GM12878 (cell line): Measurements from ENCODE around the gene NDOR1. TPM values are rescaled to one million over a fixed set of nuclear protein-coding genes. Genes with fewer than 3 reads are reported as not detected.

Experiments used
- ATAC-seq: fragments of 200-7000 bp; cut with Tn5 transposase; 3 replicates; pipeline ENCODE4 v1.9.1; 2020; ENCODE audit warnings: mild to moderate bottlenecking, moderate library complexity
- BruUV-seq: library from RNA; stranded (reverse); fragments of 400-500 nt; replicated peaks from 2 replicates; lab custom pipeline; 2021; lab: Mats Ljungman, UMichigan
- CTCF ChIA-PET: fragments of 300-600 bp; sonication (Branson Sonifier 250); formaldehyde crosslinking; extraction: SDS; loops from one replicate; lab custom pipeline; 2021; ENCODE audit warnings: inconsistent platforms; lab: Yijun Ruan, JAX
- POLR2A ChIA-PET: fragments of 350-600 bp; formaldehyde crosslinking; extraction: SDS; loops from one replicate; lab custom pipeline; 2021; ENCODE audit warnings: inconsistent platforms; lab: Charles Lee
- RAD21 ChIA-PET: fragments of 300-600 bp; sonication (Branson Sonifier 250); formaldehyde crosslinking; loops from one replicate; lab custom pipeline; 2023; ENCODE audit warnings: antibody characterized with exemption; ENCODE audit not compliant: unreplicated experiment; lab: Charles Lee
- SMC1A ChIA-PET: fragments of 300-600 bp; sonication (Branson Sonifier 250); formaldehyde crosslinking; loops from one replicate; lab custom pipeline; 2023; ENCODE audit not compliant: unreplicated experiment, uncharacterized antibody; lab: Charles Lee
- DNase-seq: peaks from one replicate; pipeline ENCODE4 v3.0.0-alpha.2; 2011; ENCODE audit warnings: low read depth, low spot score
- FAIRE-seq: peaks from 3 replicates; lab custom pipeline; 2011; peaks lifted over from hg19 to GRCh38; lab: Jason Lieb, UNC
- H2AFZ ChIP-seq: 2 replicates; pipeline ENCODE4 v1.6.0; 2011; ENCODE audit warnings: low read depth, low read length, control low read depth; ENCODE audit not compliant: control insufficient read depth
- H3K27ac ChIP-seq: 2 replicates; pipeline ENCODE4 v1.5.1; 2011; ENCODE audit warnings: control low read depth; ENCODE audit not compliant: control insufficient read depth, insufficient read depth
- H3K27me3 ChIP-seq, 2 experiments: replicated peaks in 1 of 2; 2 replicates each; pipeline versions ENCODE4 v1.6.0 to v1.6.1; 2011; ENCODE audit warnings: low read length in 1 of 2; ENCODE audit not compliant: control insufficient read depth in 2 of 2, insufficient read depth in 2 of 2
- H3K36me3 ChIP-seq, 2 experiments: 2 replicates each; pipeline ENCODE4 v1.5.1; 2011; ENCODE audit warnings: low read length in 1 of 2; ENCODE audit not compliant: control insufficient read depth in 2 of 2, insufficient read depth in 2 of 2
- H3K4me1 ChIP-seq: 2 replicates; pipeline ENCODE4 v1.6.1; 2011; ENCODE audit warnings: mild to moderate bottlenecking, low read length, moderate library complexity, mixed read lengths; ENCODE audit not compliant: control insufficient read depth, insufficient read depth
- H3K4me2 ChIP-seq: 2 replicates; pipeline ENCODE4 v1.6.0; 2011; ENCODE audit warnings: control low read depth; ENCODE audit not compliant: control insufficient read depth, insufficient read depth
- H3K4me3 ChIP-seq: fragments of 200-600 bp; sonication (generic); 2 replicates; pipeline ENCODE4 v1.5.1; 2016
- H3K79me2 ChIP-seq: 2 replicates; pipeline ENCODE4 v1.6.0; 2011; ENCODE audit warnings: low read length; ENCODE audit not compliant: control insufficient read depth, insufficient read depth
- H3K9ac ChIP-seq: 2 replicates; pipeline ENCODE4 v1.8.0; 2011; ENCODE audit warnings: low read length, control low read depth, mixed read lengths; ENCODE audit not compliant: control insufficient read depth, insufficient read depth
- H3K9me3 ChIP-seq: replicated peaks from 3 replicates; pipeline ENCODE4 v1.5.1; 2011; ENCODE audit warnings: mild to moderate bottlenecking, low read length; ENCODE audit not compliant: control insufficient read depth, insufficient read depth
- H4K20me1 ChIP-seq: 2 replicates; pipeline ENCODE4 v1.6.0; 2011; ENCODE audit not compliant: control insufficient read depth, insufficient read depth
- MEF2B ChIP-seq: fragments of 450-650 bp; IDR thresholded peaks from 2 replicates; pipeline ENCODE4 v1.6.1; 2018; ENCODE audit warnings: mild to moderate bottlenecking, moderate library complexity; ENCODE audit not compliant: partially characterized antibody, poor library complexity, severe bottlenecking
- SUZ12 ChIP-seq: fragments of 200-600 bp; sonication (generic); IDR thresholded peaks from one replicate; pipeline ENCODE4 v1.6.1; 2018; ENCODE audit warnings: antibody characterized with exemption, mild to moderate bottlenecking; ENCODE audit not compliant: unreplicated experiment
- WGBS: methylation state at CpG from one replicate; pipeline ENCODE4 v1.1.6; 2016; ENCODE audit warnings: low lambda C conversion rate; ENCODE audit not compliant: insufficient replicate concordance, insufficient coverage; ENCODE audit errors: missing lambda C conversion rate; 5-methylcytosine and 5-hydroxymethylcytosine counted together
- in situ Hi-C: fragments of 300-500 bp; cut with MboI; formaldehyde crosslinking; loops from 9 replicates; pipeline ENCODE4 v1.14.3; 2018; ENCODE audit warnings: mixed read lengths
- intact Hi-C: fragments of 100-400 bp; cut with micrococcal nuclease; formaldehyde crosslinking; loops from one replicate; pipeline ENCODE4 v1.14.2; 2022; ENCODE audit not compliant: unreplicated experiment
- polyA plus RNA-seq, 11 experiments: library from polyadenylated mRNA; depleted of rRNA in 4 of 11; unstranded in 6 of 11; stranded (reverse) in 5 of 11; fragments of >200 nt; fragmentation: Nextera tagmentation in 4 of 11; fragmentation: Illumina TruSeq in 1 of 11; extraction: Ambion mirVana in 4 of 11; extraction: Trizol in 1 of 11; gene quantifications; 1 replicate in 1 of 11; 2 replicates in 10 of 11; pipeline versions ENCODE4 v1.2.1 to v1.2.3, GENCODE V29; 2011 to 2016; ENCODE audit warnings: inconsistent platforms in 2 of 11, missing spikeins in 2 of 11, low read depth in 1 of 11
- total RNA-seq, 4 experiments: library from RNA; depleted of rRNA in 3 of 4; stranded (reverse); fragments of >200 nt in 3 of 4; fragmentation: Illumina TruSeq in 1 of 4; extraction: Trizol in 1 of 4; gene quantifications; 2 replicates each; pipeline versions ENCODE4 v1.2.1 to v1.2.3, GENCODE V29; 2013 to 2021
- TF ChIP-seq, protein P1 (sequence below): fragments of 450-650 bp; IDR thresholded peaks from 2 replicates; pipeline ENCODE4 v1.6.1; 2017; ENCODE audit warnings: mild to moderate bottlenecking

NDOR1 gene
- total and polyA plus RNA-seq, 10 of the 15 experiments (the other 5 are each of a cell fraction or from before 2014, with no cell fraction given), result 0.04 to 32.9 (median 11.1) TPM

DNA sequence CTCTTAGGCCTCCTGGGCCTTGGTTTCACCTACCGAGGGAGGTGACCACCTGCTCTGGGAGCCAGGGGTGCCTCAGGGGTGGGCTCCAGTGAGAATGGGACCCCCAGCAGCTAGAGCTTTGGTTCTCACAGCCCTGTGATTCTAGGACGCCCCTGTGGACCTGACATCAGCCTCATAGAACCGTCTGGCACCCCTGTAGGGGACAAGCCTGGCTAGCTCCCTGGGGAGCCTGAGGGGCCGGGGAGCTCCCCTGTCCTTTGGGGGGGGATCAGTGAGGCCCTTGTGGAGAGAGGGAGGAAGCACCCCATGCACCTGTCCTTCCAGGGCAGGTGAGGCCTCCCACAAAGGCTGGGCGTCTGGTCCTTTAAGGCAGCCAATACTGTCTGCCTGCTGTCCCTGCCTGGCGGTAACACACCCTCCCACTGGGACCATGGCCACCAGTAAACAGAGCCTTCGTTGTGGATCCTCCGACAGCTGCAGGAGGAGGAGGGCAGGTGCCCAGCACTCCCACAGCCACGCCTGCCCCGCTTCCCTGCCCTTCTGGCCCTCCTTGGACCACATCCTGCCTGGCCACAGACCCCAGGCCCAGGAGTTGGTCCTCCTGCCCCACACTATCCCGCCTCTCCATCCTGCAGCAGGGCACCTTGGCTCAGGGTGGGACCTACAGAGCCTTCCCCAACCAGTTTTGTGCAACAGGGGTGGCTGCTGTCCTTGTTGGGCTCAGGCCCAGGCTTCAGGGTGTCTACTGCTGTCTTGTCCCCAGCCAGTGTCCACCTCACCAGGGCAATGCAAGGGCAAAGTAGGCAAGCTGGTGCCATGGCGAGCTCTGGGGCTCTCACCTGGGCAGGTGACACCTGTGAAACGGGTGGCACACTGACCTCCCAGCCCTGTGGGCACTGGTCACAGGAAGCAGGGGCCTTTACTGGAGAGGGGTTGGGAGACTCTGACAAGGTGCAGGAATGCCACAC lies 32.5 kb downstream of the NDOR1 start:
- ATAC-seq, result no peak
- H3K4me2 ChIP-seq, result 0 out of 2 replicates have a peak overlapping the region, but pooled peaks have one; percentile 17
- no peaks in the 10 kb centered on the region for H3K27me3 ChIP-seq
- no peak overlapping the region for H3K27ac ChIP-seq
- FAIRE-seq, result no peak
- peaks cover 35% of the 10 kb centered on the region for H3K4me1 ChIP-seq
- H3K4me3 ChIP-seq, result no peak overlapping the region
- TF ChIP-seq SUZ12 (no peak), MEF2B (peak; percentile 13)
- TF ChIP-seq, protein P1, sequence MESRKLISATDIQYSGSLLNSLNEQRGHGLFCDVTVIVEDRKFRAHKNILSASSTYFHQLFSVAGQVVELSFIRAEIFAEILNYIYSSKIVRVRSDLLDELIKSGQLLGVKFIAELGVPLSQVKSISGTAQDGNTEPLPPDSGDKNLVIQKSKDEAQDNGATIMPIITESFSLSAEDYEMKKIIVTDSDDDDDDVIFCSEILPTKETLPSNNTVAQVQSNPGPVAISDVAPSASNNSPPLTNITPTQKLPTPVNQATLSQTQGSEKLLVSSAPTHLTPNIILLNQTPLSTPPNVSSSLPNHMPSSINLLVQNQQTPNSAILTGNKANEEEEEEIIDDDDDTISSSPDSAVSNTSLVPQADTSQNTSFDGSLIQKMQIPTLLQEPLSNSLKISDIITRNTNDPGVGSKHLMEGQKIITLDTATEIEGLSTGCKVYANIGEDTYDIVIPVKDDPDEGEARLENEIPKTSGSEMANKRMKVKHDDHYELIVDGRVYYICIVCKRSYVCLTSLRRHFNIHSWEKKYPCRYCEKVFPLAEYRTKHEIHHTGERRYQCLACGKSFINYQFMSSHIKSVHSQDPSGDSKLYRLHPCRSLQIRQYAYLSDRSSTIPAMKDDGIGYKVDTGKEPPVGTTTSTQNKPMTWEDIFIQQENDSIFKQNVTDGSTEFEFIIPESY, result 0 out of 2 replicates have a peak, but pooled peaks have one; percentile 44
- POLR2A ChIA-PET, result interaction anchor here (1.5 to 9.2 kb wide), 4 partner anchors 15 to 155 kb away, joined by 7 to 112 read pairs (median 11); partner anchors contain the start of genes CYSRT1, NELFB, RNF208 and SSNA1
- H2AFZ ChIP-seq, result no peak overlapping the region
- H3K9ac ChIP-seq, result no peak overlapping the region
- BruUV-seq, result no TSS peak
- H3K36me3 ChIP-seq, result peaks cover 3 to 10% of the 10 kb centered on the region in 2 experiments
- no peak for DNase-seq
- peaks cover 4% of the 10 kb centered on the region; the same call in 1 of the 2 replicates for H4K20me1 ChIP-seq
- H3K9me3 ChIP-seq, result no peaks in the 10 kb centered on the region
- intact Hi-C loops, result loop anchor here (5.0 kb wide), 1 partner anchor 451 kb away; no protein-coding TSS in a partner anchor
- CTCF ChIA-PET, result interaction anchor here (0.8 to 5.3 kb wide), 20 partner anchors 13 to 290 kb away, joined by 3 to 52 read pairs (median 4); partner anchors contain the start of genes ANAPC2, CYSRT1, EXD3 and NOXA1
- RAD21 ChIA-PET, result interaction anchor here (0.9 to 4.6 kb wide), 8 partner anchors 14 to 110 kb away, joined by 3 to 20 read pairs (median 4); partner anchors contain the start of genes ANAPC2, SSNA1 and TOR4A
- peaks cover 24% of the 10 kb centered on the region for H3K79me2 ChIP-seq
- SMC1A ChIA-PET, result interaction anchor here (0.9 to 2.4 kb wide), 5 partner anchors 18 to 169 kb away, joined by 3 to 6 read pairs (median 4); partner anchors contain the start of gene TOR4A
- in situ Hi-C loops, result no loop called here
- WGBS, result 66% methylated on average over 13 of the region's 13 CpGs
